K562 (cell line): ENCODE results near the gene SEH1L. TPM values are rescaled to one million over a fixed set of nuclear protein-coding genes. Genes with fewer than 3 reads are reported as not detected.

ENCODE experiments used
- ATAC-seq: fragments of 200-7000 bp; cut with Tn5 transposase; 3 replicates; pipeline ENCODE4 v1.9.1; 2020; ENCODE audit warnings: moderate library complexity
- Bru-seq: library from RNA; stranded (reverse); fragments of 400-500 nt; gene quantifications from one replicate; lab custom pipeline; 2021; lab: Mats Ljungman, UMichigan
- BruChase-seq, 2 experiments: library from RNA; stranded (reverse); fragments of 400-500 nt; gene quantifications; one replicate each; lab custom pipeline; 2021; lab: Mats Ljungman, UMichigan
- BruUV-seq: library from RNA; stranded (reverse); fragments of 400-500 nt; replicated peaks from 2 replicates; lab custom pipeline; 2021; lab: Mats Ljungman, UMichigan
- CTCF ChIA-PET: fragments of 300-600 bp; formaldehyde crosslinking; extraction: SDS; loops from one replicate; lab custom pipeline; 2021; ENCODE audit warnings: low intra/inter-chr PET ratio; lab: Yijun Ruan, JAX
- POLR2A ChIA-PET: fragments of 300-600, 350-650 bp; sonication (Branson Sonifier 250); formaldehyde crosslinking; extraction: SDS; loops from one replicate; lab custom pipeline; 2021; ENCODE audit warnings: antibody characterized with exemption, inconsistent platforms; lab: Yijun Ruan, JAX
- DNase-seq, 4 experiments: peaks; one replicate each; pipeline versions ENCODE4 v3.0.0 to v3.0.0-alpha.2; 2011 to 2018; ENCODE audit warnings: low spot score in 3 of 4, mixed read lengths in 3 of 4; ENCODE audit errors: extremely low read depth in 1 of 4
- FAIRE-seq: peaks from 2 replicates; lab custom pipeline; 2011; peaks lifted over from hg19 to GRCh38; lab: Jason Lieb, UNC
- H2AFZ ChIP-seq: 2 replicates; pipeline ENCODE4 v1.6.0; 2011; ENCODE audit warnings: low read depth, low read length, control low read depth, inconsistent platforms
- H3K27ac ChIP-seq: fragments of 200-600 bp; 3 replicates; pipeline ENCODE4 v1.8.0; 2011; ENCODE audit warnings: low read depth, mild to moderate bottlenecking, control low read depth, inconsistent platforms, low read length, moderate library complexity, mixed read lengths; ENCODE audit errors: extremely low read depth
- H3K27me3 ChIP-seq, 2 experiments: fragments of 300-600 bp in 1 of 2; 2 replicates in 1 of 2; 3 replicates in 1 of 2; pipeline versions ENCODE4 v1.6.0 to v1.8.0; 2011; ENCODE audit warnings: inconsistent platforms in 2 of 2, low read length in 2 of 2, mild to moderate bottlenecking in 1 of 2, mixed read lengths in 1 of 2, moderate library complexity in 1 of 2; ENCODE audit not compliant: control insufficient read depth in 2 of 2, insufficient read depth in 2 of 2
- H3K36me3 ChIP-seq: fragments of 300-600 bp; 3 replicates; pipeline ENCODE4 v1.8.0; 2011; ENCODE audit warnings: mild to moderate bottlenecking, low read length, inconsistent platforms; ENCODE audit not compliant: control insufficient read depth, insufficient read depth
- H3K4me1 ChIP-seq, 2 experiments: fragments of 200-600 bp in 1 of 2; replicated peaks in 1 of 2; 2 replicates in 1 of 2; 3 replicates in 1 of 2; pipeline versions ENCODE4 v1.5.1 to v1.8.0; 2011; ENCODE audit warnings: inconsistent platforms in 2 of 2, low read length in 2 of 2, mild to moderate bottlenecking in 1 of 2, mixed read lengths in 1 of 2, moderate library complexity in 1 of 2; ENCODE audit not compliant: control insufficient read depth in 2 of 2, insufficient read depth in 2 of 2
- H3K4me2 ChIP-seq: 2 replicates; pipeline ENCODE4 v1.6.1; 2011; ENCODE audit warnings: low read length, control low read depth, inconsistent platforms, mixed read lengths; ENCODE audit not compliant: insufficient read depth
- H3K4me3 ChIP-seq: fragments of 200-600 bp; sonication (generic), shearing (Covaris generic); 2 replicates; pipeline ENCODE4 v1.5.1; 2016; ENCODE audit warnings: control low read depth, inconsistent platforms
- H3K79me2 ChIP-seq: fragments of 200-600 bp; 3 replicates; pipeline ENCODE4 v1.8.0; 2011; ENCODE audit warnings: low read length, inconsistent platforms; ENCODE audit not compliant: control insufficient read depth, insufficient read depth
- H3K9ac ChIP-seq, 2 experiments: 2 replicates each; pipeline versions ENCODE4 v1.6.0 to v1.6.1; 2011; ENCODE audit warnings: low read depth in 2 of 2, low read length in 2 of 2, control low read depth in 1 of 2, inconsistent platforms in 1 of 2, mild to moderate bottlenecking in 1 of 2, mixed read lengths in 1 of 2; ENCODE audit not compliant: insufficient read depth in 1 of 2
- H3K9me1 ChIP-seq: one replicate; pipeline ENCODE4 v1.6.0; 2011; ENCODE audit warnings: inconsistent platforms, mild to moderate bottlenecking, low read length, moderate library complexity; ENCODE audit not compliant: control insufficient read depth, insufficient read depth
- H3K9me3 ChIP-seq: replicated peaks from 2 replicates; pipeline ENCODE4 v1.5.1; 2011; ENCODE audit warnings: low read depth, low read length, inconsistent platforms; ENCODE audit not compliant: control insufficient read depth, insufficient read depth
- H4K20me1 ChIP-seq: replicated peaks from 2 replicates; pipeline ENCODE4 v1.6.1; 2011; ENCODE audit warnings: low read length, inconsistent platforms, mixed read lengths; ENCODE audit not compliant: control insufficient read depth, insufficient read depth
- ARID2 ChIP-seq: fragments of 450-650 bp; IDR thresholded peaks from 2 replicates; pipeline ENCODE4 v1.6.1; 2017; ENCODE audit warnings: antibody characterized with exemption, mild to moderate bottlenecking
- FOXJ2 ChIP-seq: fragments of 200-800 bp; sonication (Bioruptor generic); IDR thresholded peaks from 2 replicates; pipeline ENCODE4 v1.6.1; 2016; ENCODE audit warnings: missing genetic modification characterization, missing compliant biosample characterization
- MAX ChIP-seq: sonication (generic); formaldehyde crosslinking; IDR thresholded peaks from 2 replicates; pipeline ENCODE4 v1.9.0; 2022; ENCODE audit warnings: mild to moderate bottlenecking, missing genetic modification reagents
- PHB2 ChIP-seq: fragments of 450-650 bp; IDR thresholded peaks from 2 replicates; pipeline ENCODE4 v1.6.1; 2017; ENCODE audit warnings: low read depth
- WGBS: fragments of 100-300 bp; shearing (Covaris generic); methylation state at CpG from one replicate; pipeline ENCODE4 v1.1.6; 2016; ENCODE audit warnings: low coverage, mixed read lengths; ENCODE audit not compliant: insufficient coverage; ENCODE audit errors: missing lambda C conversion rate; 5-methylcytosine and 5-hydroxymethylcytosine counted together
- in situ Hi-C: fragments of 300-500 bp; cut with MboI; formaldehyde crosslinking; loops from 4 replicates; pipeline ENCODE4 v1.15.0; 2018; ENCODE audit warnings: inconsistent platforms, mixed read lengths
- intact Hi-C: fragments of 100-400 bp; cut with micrococcal nuclease; formaldehyde crosslinking; loops from 2 replicates; pipeline ENCODE4 v1.14.2; 2022
- long read RNA-seq, 3 experiments: library from polyadenylated mRNA in 2 of 3; library from RNA in 1 of 3; unstranded in 2 of 3; stranded (forward) in 1 of 3; transcript quantifications; one replicate each; pipeline ENCODE4 v2.0.0, GENCODE V29; 2019 to 2022
- polyA minus RNA-seq, 3 experiments: library from RNA; depleted of rRNA, polyadenylated mRNA; stranded (reverse); fragments of >200 nt; gene quantifications; 2 replicates each; pipeline ENCODE4 v1.2.3, GENCODE V29; 2011
- polyA plus RNA-seq, 8 experiments: library from polyadenylated mRNA; depleted of rRNA in 4 of 8; stranded (reverse) in 5 of 8; unstranded in 3 of 8; fragments of >200 nt; fragmentation: Nextera tagmentation in 2 of 8; fragmentation: Illumina TruSeq in 1 of 8; extraction: Ambion mirVana in 2 of 8; extraction: Trizol in 1 of 8; gene quantifications; 2 replicates each; pipeline versions ENCODE4 v1.2.1 to v1.2.3, GENCODE V29; 2011 to 2014; ENCODE audit warnings: inconsistent platforms in 1 of 8, missing spikeins in 1 of 8
- total RNA-seq, 7 experiments: library from RNA; depleted of rRNA in 6 of 7; stranded (reverse); fragments of >200 nt in 6 of 7; fragmentation: Illumina TruSeq in 2 of 7; extraction: Trizol in 2 of 7; gene quantifications; 2 replicates each; pipeline versions ENCODE4 v1.2.1 to v1.2.3, GENCODE V29; 2011 to 2021; ENCODE audit warnings: low replicate concordance in 1 of 7
- TF ChIP-seq, protein P1 (sequence below): sonication (generic); formaldehyde crosslinking; IDR thresholded peaks from 2 replicates; pipeline ENCODE4 v1.9.0; 2022; ENCODE audit warnings: mild to moderate bottlenecking, missing genetic modification reagents
- TF ChIP-seq, protein P2 (sequence below): fragments of 250-450 bp; sonication (Bioruptor Pico); IDR thresholded peaks from 2 replicates; pipeline ENCODE4 v1.5.0; 2021; ENCODE audit warnings: mild to moderate bottlenecking, moderate library complexity
- TF ChIP-seq, protein P3 (sequence below): fragments of 250-450 bp; sonication (Bioruptor Pico); IDR thresholded peaks from 2 replicates; pipeline ENCODE4 v1.5.0; 2021; ENCODE audit warnings: mild to moderate bottlenecking, borderline replicate concordance

SEH1L gene
- total RNA-seq (2011; cell fraction: chromatin; rRNA removed; ENCODE audit: low replicate concordance), result 114 and 160 TPM in 2 replicates
- total RNA-seq (2011; cell fraction: nucleolus; rRNA removed), result 43.2 and 44.6 TPM in 2 replicates
- 87.4 and 134 TPM in 2 replicates for total RNA-seq (2011; cell fraction: nucleoplasm; rRNA removed)
- total RNA-seq (2014; rRNA removed) (59.9 and 62.2 TPM in 2 replicates), total RNA-seq (2014; rRNA removed; fragmentation: Illumina TruSeq; extraction: Trizol) (111 and 119 TPM in 2 replicates), total RNA-seq (2015; rRNA removed; fragmentation: Illumina TruSeq; extraction: Trizol) (90.9 and 94.8 TPM in 2 replicates), total RNA-seq (2021) (147 and 148 TPM in 2 replicates), polyA plus RNA-seq (2011; rRNA removed) (124 and 180 TPM in 2 replicates), polyA plus RNA-seq (2014; fragmentation: Illumina TruSeq; extraction: Trizol) (88.3 and 108 TPM in 2 replicates), polyA plus RNA-seq (2014; fragmentation: Nextera tagmentation; extraction: Ambion mirVana) (100 to 1,000 TPM in 1 of 2 experiments, 10 to 100 TPM in 1; 83.6 to 108 TPM), polyA plus RNA-seq (2014; rRNA removed) (73.1 and 79.0 TPM in 2 replicates), polyA minus RNA-seq (2011; rRNA and poly(A)+ RNA removed) (296 and 323 TPM in 2 replicates), Bru-seq, nascent RNA (percentile 84 among the genes with signal in this experiment), BruChase-seq, experiment 1, labeled RNA remaining after a 2-hour chase (percentile 92 among the genes with signal in this experiment), BruChase-seq, experiment 2, labeled RNA remaining after a 6-hour chase (percentile 93 among the genes with signal in this experiment)
- polyA plus RNA-seq (2011; cell fraction: cytosol; rRNA removed), result 106 and 107 TPM in 2 replicates
- polyA plus RNA-seq (2011; cell fraction: nucleus; rRNA removed), result 62.3 and 70.7 TPM in 2 replicates
- 36.1 and 73.0 TPM in 2 replicates for polyA plus RNA-seq (2012)
- polyA minus RNA-seq (2011; cell fraction: cytosol; rRNA and poly(A)+ RNA removed), result 95.3 and 113 TPM in 2 replicates
- polyA minus RNA-seq (2011; cell fraction: nucleus; rRNA and poly(A)+ RNA removed), result 32.3 and 57.8 TPM in 2 replicates
- long read RNA-seq, experiment 1, full-length matches to known transcripts, result 663 of 827 reads
- long read RNA-seq, experiment 1, partial matches to known transcripts, result 43 of 827 reads
- long read RNA-seq, experiment 1, other reads (novel, unspliced or antisense), result 121 of 827 reads
- long read RNA-seq, experiment 2, full-length matches to known transcripts, result 26 of 94 reads
- long read RNA-seq, experiment 2, partial matches to known transcripts, result 5 of 94 reads
- long read RNA-seq, experiment 2, other reads (novel, unspliced or antisense), result 63 of 94 reads
- long read RNA-seq, experiment 3, full-length matches to known transcripts, result 62 of 80 reads
- long read RNA-seq, experiment 3, partial matches to known transcripts, result 5 of 80 reads
- long read RNA-seq, experiment 3, other reads (novel, unspliced or antisense), result 13 of 80 reads

GRCh38 chr18:12947285-12948049, at the start of gene SEH1L:
TSS of gene SEH1L (plus strand) at chr18:12948011. CDS start at chr18:12948122, 111 bp downstream.
- Histone ChIP-seq H3K4me3 (peak within 1 kb of the TSS; percentile 85), H3K27me3 (no peaks in the 10 kb centered on the region), H3K9me3 (peaks cover 4% of the 10 kb centered on the region), H3K9me1 (no peaks in the 10 kb centered on the region), H3K36me3 (peaks cover 34% of the 10 kb centered on the region), H3K9ac (peak within 1 kb of the TSS; percentile 92 to 97), H3K4me1 (peaks cover 19 to 31% of the 10 kb centered on the region in 2 experiments; a peak in 4 of 5 replicates), H4K20me1 (no peaks in the 10 kb centered on the region), H2AFZ (peak within 1 kb of the TSS; percentile 95), H3K27ac (peak within 1 kb of the TSS; percentile 98), H3K79me2 (peaks cover 63% of the 10 kb centered on the region), H3K4me2 (peak within 1 kb of the TSS; percentile 89)
- ATAC-seq (peak; percentile 91), FAIRE-seq (peak; percentile 55), DNase-seq (peak; percentile 97 to 99 (median 99))
- under 1% methylated on average over 36 of the region's 58 CpGs for WGBS
- POLR2A ChIA-PET, result interaction anchor here (0.6 to 1.7 kb wide), 3 partner anchors 15 to 669 kb away, joined by 3 to 8 read pairs (median 3); partner anchors contain the start of gene CEP192
- BruUV-seq, result TSS peak; percentile 89
- intact Hi-C loops (loop anchor here (2.0 kb wide), 1 partner anchor 43 kb away; the partner anchor contains the start of gene CEP192), in situ Hi-C loops (no loop called here)
- CTCF ChIA-PET, result interaction anchor here (0.6 kb wide), 1 partner anchor 1215 kb away, joined by 4 read pairs; no protein-coding TSS in a partner anchor
- peak; percentile 90 for TF ChIP-seq MAX
- TF ChIP-seq FOXJ2 (tag), result no peak
- TF ChIP-seq, protein P1, sequence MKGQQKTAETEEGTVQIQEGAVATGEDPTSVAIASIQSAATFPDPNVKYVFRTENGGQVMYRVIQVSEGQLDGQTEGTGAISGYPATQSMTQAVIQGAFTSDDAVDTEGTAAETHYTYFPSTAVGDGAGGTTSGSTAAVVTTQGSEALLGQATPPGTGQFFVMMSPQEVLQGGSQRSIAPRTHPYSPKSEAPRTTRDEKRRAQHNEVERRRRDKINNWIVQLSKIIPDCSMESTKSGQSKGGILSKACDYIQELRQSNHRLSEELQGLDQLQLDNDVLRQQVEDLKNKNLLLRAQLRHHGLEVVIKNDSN (CRISPR knock-in tag), result peak; percentile 37; the same call in 1 of the 2 replicates
- TF ChIP-seq ARID2, result no peak
- no peak for TF ChIP-seq PHB2
- TF ChIP-seq, protein P2, sequence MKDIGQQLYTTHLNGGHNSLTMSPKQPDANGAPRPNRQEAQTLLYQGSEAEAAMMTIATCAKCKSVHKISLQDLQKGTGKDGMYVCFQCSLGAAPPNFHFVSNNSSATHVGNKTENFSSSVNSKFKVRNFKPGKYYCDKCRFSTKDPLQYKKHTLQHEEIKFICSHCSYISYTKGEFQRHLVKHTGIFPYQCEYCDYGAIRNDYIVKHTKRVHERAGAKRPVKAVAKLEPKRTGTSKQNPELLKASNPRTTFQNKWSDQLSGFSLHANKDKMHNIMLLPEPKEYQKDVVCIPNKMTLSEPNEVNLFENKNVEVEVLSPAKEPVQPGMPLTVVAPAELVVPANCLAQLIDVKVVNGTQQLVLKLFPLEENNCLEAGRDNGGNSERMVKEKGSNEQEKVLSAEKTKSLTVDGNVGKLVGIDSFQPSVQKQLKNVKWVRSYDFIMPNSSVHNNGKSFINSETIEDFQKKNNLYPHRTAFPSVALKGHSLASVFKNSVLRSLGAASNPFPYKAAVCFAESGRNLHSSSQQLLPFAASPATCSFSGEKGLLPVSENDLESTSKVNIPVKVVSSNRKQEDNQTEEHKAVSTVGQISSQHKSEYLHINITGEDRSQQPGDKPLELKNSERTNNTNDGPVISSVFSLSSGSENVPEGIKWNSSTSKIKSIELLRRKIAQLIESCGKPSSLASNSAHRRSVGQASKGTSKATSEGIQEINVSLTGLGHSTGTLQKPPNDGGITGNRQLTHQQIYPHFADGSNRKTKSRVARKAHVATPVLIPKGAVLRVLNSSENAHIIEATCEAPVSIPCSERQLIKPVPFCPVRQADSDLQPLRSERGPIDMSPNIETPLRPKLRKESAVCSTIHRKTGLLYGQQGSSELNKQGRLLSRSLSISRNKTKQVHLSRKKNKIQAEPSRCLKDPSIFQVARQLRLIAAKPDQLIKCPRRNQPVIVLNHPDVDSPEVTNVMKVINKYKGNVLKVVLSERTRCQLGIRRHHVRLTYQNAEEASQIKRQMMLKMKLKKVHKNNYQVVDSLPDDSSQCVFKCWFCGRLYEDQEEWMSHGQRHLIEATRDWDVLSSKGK (CRISPR knock-in tag), result no peak
- TF ChIP-seq, protein P3, sequence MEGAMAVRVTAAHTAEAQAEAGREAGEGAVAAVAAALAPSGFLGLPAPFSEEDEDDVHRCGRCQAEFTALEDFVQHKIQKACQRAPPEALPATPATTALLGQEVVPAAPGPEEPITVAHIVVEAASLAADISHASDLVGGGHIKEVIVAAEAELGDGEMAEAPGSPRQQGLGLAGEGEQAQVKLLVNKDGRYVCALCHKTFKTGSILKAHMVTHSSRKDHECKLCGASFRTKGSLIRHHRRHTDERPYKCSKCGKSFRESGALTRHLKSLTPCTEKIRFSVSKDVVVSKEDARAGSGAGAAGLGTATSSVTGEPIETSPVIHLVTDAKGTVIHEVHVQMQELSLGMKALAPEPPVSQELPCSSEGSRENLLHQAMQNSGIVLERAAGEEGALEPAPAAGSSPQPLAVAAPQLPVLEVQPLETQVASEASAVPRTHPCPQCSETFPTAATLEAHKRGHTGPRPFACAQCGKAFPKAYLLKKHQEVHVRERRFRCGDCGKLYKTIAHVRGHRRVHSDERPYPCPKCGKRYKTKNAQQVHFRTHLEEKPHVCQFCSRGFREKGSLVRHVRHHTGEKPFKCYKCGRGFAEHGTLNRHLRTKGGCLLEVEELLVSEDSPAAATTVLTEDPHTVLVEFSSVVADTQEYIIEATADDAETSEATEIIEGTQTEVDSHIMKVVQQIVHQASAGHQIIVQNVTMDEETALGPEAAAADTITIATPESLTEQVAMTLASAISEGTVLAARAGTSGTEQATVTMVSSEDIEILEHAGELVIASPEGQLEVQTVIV (CRISPR knock-in tag), result no peak
